Mucosa of descending colon (tissue), 3 donors: ENCODE data around the gene SLAIN2. TPM values are rescaled to one million over a fixed set of nuclear protein-coding genes. Genes with fewer than 3 reads are reported as not detected.
"Not testable (repeated sequence)": the region's sequence is repeated elsewhere in the genome, so short reads cannot be mapped to it uniquely, and the experiment has no call there.

Source experiments
- ATAC-seq: fragments of 200-7000 bp; cut with Tn5 transposase; one replicate; pipeline ENCODE4 v1.9.1; 2020; ENCODE audit warnings: mild to moderate bottlenecking, moderate library complexity
- DNase-seq, 3 donors: peaks; one replicate each; pipeline ENCODE4 v3.0.0-alpha.2; 2020
- H3K36me3 ChIP-seq: fragments of 200-600 bp; one replicate; pipeline ENCODE4 v1.8.0; 2021; ENCODE audit warnings: low read depth, mild to moderate bottlenecking
- H3K4me1 ChIP-seq: fragments of 200-600 bp; one replicate; pipeline ENCODE4 v1.8.0; 2021; ENCODE audit warnings: low read depth, mild to moderate bottlenecking
- H3K4me3 ChIP-seq: fragments of 200-600 bp; one replicate; pipeline ENCODE4 v1.8.0; 2021; ENCODE audit warnings: mild to moderate bottlenecking
- H3K9me3 ChIP-seq: fragments of 200-600 bp; one replicate; pipeline ENCODE4 v1.8.0; 2021; ENCODE audit warnings: mild to moderate bottlenecking
- CTCF ChIP-seq: fragments of 200-600 bp; IDR thresholded peaks from one replicate; pipeline ENCODE4 v1.8.0; 2022; ENCODE audit warnings: antibody characterized with exemption, mild to moderate bottlenecking
- intact Hi-C, 2 donors: fragments of 100-400 bp; cut with DNase I in 1 of 2; cut with micrococcal nuclease in 1 of 2; formaldehyde crosslinking; loops; one replicate each; pipeline versions ENCODE4 v1.11.0 to v1.11.1; 2022; cut with DNase I, micrococcal nuclease
- total RNA-seq, 3 donors: library from RNA; stranded (reverse); fragmentation: NEBNext Ultra II Directional in 2 of 3; extraction: Animal tissue kit (Norgen Biotek cat#: 25700) in 2 of 3; gene quantifications; one replicate each; pipeline versions ENCODE4 v1.2.1 to v1.2.4, GENCODE V29; 2021 to 2023
- donor health status: DM: no; HTN: no; CAD: no; lungs with moderate emphysema.
- donor health status: DM: no; HTN: no; CAD: no.
- donor health status: DM: no; HTN: yes; CAD: no.

The SLAIN2 gene
- total RNA-seq, 3 donors from 2014 or later = 73.5 to 153 (median 90.6) TPM

GRCh38 chr4:48446642-48447041 is 105.3 kb downstream of the SLAIN2 start:
- H3K9me3 ChIP-seq = no peaks in the 10 kb centered on the region
- intact Hi-C loops = no loop called here
- no peak for TF ChIP-seq CTCF

GRCh38 chr4:48449151-48449550 is 107.8 kb downstream of the SLAIN2 start:
- DNase-seq (no peak), ATAC-seq (no peak)
- intact Hi-C loops = no loop called here

More at GRCh38 chr4:48446642-48447041, 105.3 kb downstream of the SLAIN2 start:
- no peak overlapping the region for H3K4me3 ChIP-seq
- no peaks in the 10 kb centered on the region for H3K36me3 ChIP-seq
- no peak for ATAC-seq
- DNase-seq = no peak
- no peaks in the 10 kb centered on the region for H3K4me1 ChIP-seq

GRCh38 chr4:48450740-48451139 is 109.4 kb downstream of the SLAIN2 start:
- Histone ChIP-seq H3K9me3 (no peaks in the 10 kb centered on the region), H3K36me3 (no peaks in the 10 kb centered on the region), H3K4me3 (no peak overlapping the region), H3K4me1 (no peaks in the 10 kb centered on the region)
- DNase-seq = no peak
- ATAC-seq = no peak
- intact Hi-C loops = no loop called here
- no peak for TF ChIP-seq CTCF

More at GRCh38 chr4:48449151-48449550, 107.8 kb downstream of the SLAIN2 start:
- H3K4me1 ChIP-seq = no peaks in the 10 kb centered on the region
- no peak overlapping the region for H3K4me3 ChIP-seq
- no peak for TF ChIP-seq CTCF
- H3K9me3 ChIP-seq = no peaks in the 10 kb centered on the region
- no peaks in the 10 kb centered on the region for H3K36me3 ChIP-seq

GRCh38 chr4:48451656-48452055 is 110.3 kb downstream of the SLAIN2 start:
- H3K4me1 ChIP-seq, H3K4me3 ChIP-seq, H3K9me3 ChIP-seq, DNase-seq, intact Hi-C loops, H3K36me3 ChIP-seq, ATAC-seq: not testable (repeated sequence)

- intact Hi-C loops = no loop called here
- no peaks in the 10 kb centered on the region for H3K4me1 ChIP-seq
- no peak for DNase-seq
- ATAC-seq = no peak
- no peak for TF ChIP-seq CTCF
- H3K36me3 ChIP-seq = no peaks in the 10 kb centered on the region
- no peaks in the 10 kb centered on the region for H3K9me3 ChIP-seq
- H3K4me3 ChIP-seq = no peak overlapping the region
Observed at GRCh38 chr4:48454591-48454990, 113.3 kb downstream of the SLAIN2 start.

- Histone ChIP-seq H3K36me3 (no peaks in the 10 kb centered on the region), H3K4me1 (no peaks in the 10 kb centered on the region), H3K9me3 (no peaks in the 10 kb centered on the region), H3K4me3 (no peak overlapping the region)
- DNase-seq = no peak
- ATAC-seq = no peak
- TF ChIP-seq CTCF = no peak
- intact Hi-C loops = no loop called here
Observed at GRCh38 chr4:48461000-48461399, 119.7 kb downstream of the SLAIN2 start.
